HUES6 (cell line): ENCODE data around the gene GBF1.
A peak's percentile ranks its signal among the peaks of the same experiment; 100 is the strongest.

Experiments used
- H3K27ac ChIP-seq: 2 replicates; pipeline ENCODE4 v1.7.0; 2013; ENCODE audit warnings: low read depth, mild to moderate bottlenecking, low read length, inconsistent platforms
- H3K27me3 ChIP-seq: 2 replicates; pipeline ENCODE4 v1.6.1; 2013; ENCODE audit warnings: low read length; ENCODE audit not compliant: control insufficient read depth, insufficient read depth
- H3K36me3 ChIP-seq: 2 replicates; pipeline ENCODE4 v1.6.1; 2013; ENCODE audit warnings: low read length; ENCODE audit not compliant: control insufficient read depth, insufficient read depth
- H3K4me1 ChIP-seq: 2 replicates; pipeline ENCODE4 v1.6.1; 2013; ENCODE audit warnings: low read length; ENCODE audit not compliant: control insufficient read depth, insufficient read depth
- H3K4me3 ChIP-seq: 2 replicates; pipeline ENCODE4 v1.5.1; 2013; ENCODE audit warnings: low read depth, low read length
- H3K9ac ChIP-seq: one replicate; pipeline ENCODE4 v1.6.1; 2013; ENCODE audit warnings: mild to moderate bottlenecking, low read length
- H3K9me3 ChIP-seq: 2 replicates; pipeline ENCODE4 v1.6.1; 2013; ENCODE audit warnings: low read depth, low read length; ENCODE audit not compliant: control insufficient read depth, insufficient read depth

GBF1 gene

GRCh38 chr10:102394079-102394800, 148.9 kb downstream of the GBF1 start:
- Histone ChIP-seq H3K36me3 (peaks cover 15% of the 10 kb centered on the region; the same call in 1 of the 2 replicates), H3K4me3 (peak overlapping the region; percentile 81), H3K27ac (peak overlapping the region; percentile 73; the same call in 1 of the 2 replicates), H3K27me3 (peaks cover 24% of the 10 kb centered on the region), H3K4me1 (peaks cover 34% of the 10 kb centered on the region), H3K9me3 (no peaks in the 10 kb centered on the region), H3K9ac (peak overlapping the region; percentile 86)

- peaks cover 15% of the 10 kb centered on the region; the same call in 1 of the 2 replicates for H3K36me3 ChIP-seq
- H3K27me3 ChIP-seq: peaks cover 25% of the 10 kb centered on the region
- peak overlapping the region; percentile 81 for H3K4me3 ChIP-seq
- peaks cover 37% of the 10 kb centered on the region for H3K4me1 ChIP-seq
- H3K9me3 ChIP-seq: no peaks in the 10 kb centered on the region
- no peak overlapping the region; the same call in 1 of the 2 replicates for H3K27ac ChIP-seq
- H3K9ac ChIP-seq: peak overlapping the region; percentile 86
Observed at GRCh38 chr10:102394801-102395399, 149.6 kb downstream of the GBF1 start.

- H3K9me3 ChIP-seq: no peaks in the 10 kb centered on the region
- peaks cover 32% of the 10 kb centered on the region for H3K27me3 ChIP-seq
- H3K4me1 ChIP-seq: peaks cover 42% of the 10 kb centered on the region
- H3K4me3 ChIP-seq: peak within 1 kb of the TSS; percentile 81
- H3K36me3 ChIP-seq: peaks cover 20% of the 10 kb centered on the region; the same call in 1 of the 2 replicates
- H3K9ac ChIP-seq: peak within 1 kb of the TSS; percentile 86
- H3K27ac ChIP-seq: peak within 1 kb of the TSS; percentile 56; the same call in 1 of the 2 replicates
Observed at GRCh38 chr10:102395400-102396316, 150.3 kb downstream of the GBF1 start, which contains the start of gene NFKB2. TSS of gene NFKB2 (plus strand) at chr10:102395705. CDS start at chr10:102395960, 255 bp downstream.

- peak overlapping the region; percentile 81 for H3K4me3 ChIP-seq
- peaks cover 29% of the 10 kb centered on the region for H3K27me3 ChIP-seq
Observed at GRCh38 chr10:102396317-102396650, 151.0 kb downstream of the GBF1 start.

GRCh38 chr10:102396730-102397151, 151.4 kb downstream of the GBF1 start:
- Histone ChIP-seq H3K27me3 (peaks cover 29% of the 10 kb centered on the region), H3K9me3 (no peaks in the 10 kb centered on the region), H3K4me1 (peaks cover 46% of the 10 kb centered on the region), H3K9ac (peak overlapping the region; percentile 47), H3K36me3 (peaks cover 28% of the 10 kb centered on the region), H3K27ac (no peak overlapping the region), H3K4me3 (peak overlapping the region; percentile 81)

More at GRCh38 chr10:102396317-102396650, 151.0 kb downstream of the GBF1 start:
- Histone ChIP-seq H3K4me1 (peaks cover 42% of the 10 kb centered on the region), H3K9me3 (no peaks in the 10 kb centered on the region), H3K9ac (peak overlapping the region; percentile 85), H3K36me3 (peaks cover 23% of the 10 kb centered on the region), H3K27ac (no peak overlapping the region)

- Histone ChIP-seq H3K27me3 (peaks cover 24% of the 10 kb centered on the region), H3K27ac (no peak overlapping the region), H3K36me3 (peaks cover 34% of the 10 kb centered on the region), H3K4me1 (peaks cover 41% of the 10 kb centered on the region), H3K9ac (no peak overlapping the region), H3K9me3 (no peaks in the 10 kb centered on the region), H3K4me3 (no peak overlapping the region)
Observed at GRCh38 chr10:102397222-102398171, 152.2 kb downstream of the GBF1 start.

- Histone ChIP-seq H3K36me3 (peaks cover 34% of the 10 kb centered on the region), H3K27me3 (peaks cover 17% of the 10 kb centered on the region), H3K9me3 (no peaks in the 10 kb centered on the region), H3K4me3 (peak overlapping the region; percentile 57; the same call in 1 of the 2 replicates), H3K27ac (no peak overlapping the region), H3K9ac (no peak overlapping the region), H3K4me1 (peaks cover 35% of the 10 kb centered on the region)
Observed at GRCh38 chr10:102398172-102399020, 153.1 kb downstream of the GBF1 start.

- H3K9ac ChIP-seq: peak overlapping the region; percentile 38
- peaks cover 34% of the 10 kb centered on the region for H3K36me3 ChIP-seq
- H3K4me3 ChIP-seq: peak overlapping the region; percentile 57
- H3K4me1 ChIP-seq: peaks cover 31% of the 10 kb centered on the region
- H3K27ac ChIP-seq: no peak overlapping the region; the same call in 1 of the 2 replicates
- peaks cover 14% of the 10 kb centered on the region for H3K27me3 ChIP-seq
- no peaks in the 10 kb centered on the region for H3K9me3 ChIP-seq
Observed at GRCh38 chr10:102399217-102400021, 154.1 kb downstream of the GBF1 start.

GRCh38 chr10:102400076-102400475, 154.7 kb downstream of the GBF1 start:
- peaks cover 8% of the 10 kb centered on the region for H3K27me3 ChIP-seq
- H3K4me3 ChIP-seq: peak overlapping the region; percentile 57
- H3K36me3 ChIP-seq: peaks cover 34% of the 10 kb centered on the region
- H3K4me1 ChIP-seq: peaks cover 27% of the 10 kb centered on the region
- no peaks in the 10 kb centered on the region for H3K9me3 ChIP-seq
- H3K9ac ChIP-seq: no peak overlapping the region
- no peak overlapping the region for H3K27ac ChIP-seq
